Astrocyte (in vitro differentiated cells and primary cell): Measurements from ENCODE around the gene DENND2A.

ENCODE experiments used
- CTCF ChIP-seq: IDR thresholded peaks from 2 replicates; pipeline ENCODE4 v1.5.1; 2011; ENCODE audit warnings: low read depth, mild to moderate bottlenecking, inconsistent platforms, low read length, moderate library complexity; ENCODE audit not compliant: insufficient read depth
- EZH2 ChIP-seq: IDR thresholded peaks from 2 replicates; pipeline ENCODE4 v1.6.1; 2012; ENCODE audit warnings: mild to moderate bottlenecking, low read length, inconsistent platforms; ENCODE audit not compliant: insufficient read depth

- TF ChIP-seq EZH2 (no peak), CTCF (no peak)
Measured at GRCh38 chr7:140585333-140585732, 55.3 kb downstream of the DENND2A start.
